Upper lobe of left lung (tissue), 6 donors: Measurements from ENCODE around the gene UBA6. TPM values are rescaled to one million over a fixed set of nuclear protein-coding genes. Genes with fewer than 3 reads are reported as not detected.

ENCODE experiments used
- ATAC-seq, 2 donors: fragments of 200-7000 bp; cut with Tn5 transposase; one replicate each; pipeline ENCODE4 v1.9.1; 2022; ENCODE audit warnings: mild to moderate bottlenecking in 2 of 2, moderate library complexity in 2 of 2; ENCODE audit not compliant: low FRiP score in 2 of 2
- DNase-seq, 2 donors: peaks; one replicate each; pipeline ENCODE4 v3.0.0-alpha.2; 2019 to 2020
- H3K27ac ChIP-seq, 4 donors: fragments of 200-600 bp; sonication (generic); one replicate each; pipeline ENCODE4 v1.5.1; 2016 to 2019
- H3K27me3 ChIP-seq, 4 donors: fragments of 200-600 bp; sonication (generic); one replicate each; pipeline ENCODE4 v1.5.1; 2017 to 2019
- H3K36me3 ChIP-seq, 4 donors: fragments of 200-600 bp; sonication (generic); one replicate each; pipeline ENCODE4 v1.5.1; 2016 to 2019
- H3K4me1 ChIP-seq, 4 donors: fragments of 200-600 bp; sonication (generic); one replicate each; pipeline ENCODE4 v1.5.1; 2018 to 2019
- H3K4me3 ChIP-seq, 4 donors: fragments of 200-600 bp; sonication (generic); one replicate each; pipeline ENCODE4 v1.5.1; 2017 to 2019; ENCODE audit warnings: mild to moderate bottlenecking in 2 of 4, moderate library complexity in 1 of 4
- H3K9me3 ChIP-seq, 4 donors: fragments of 200-600 bp; sonication (generic); one replicate each; pipeline ENCODE4 v1.5.1; 2018 to 2019
- CTCF ChIP-seq, 6 experiments: fragments of 450-650 bp in 4 of 6; fragments of 200-600 bp in 2 of 6; sonication (generic) in 2 of 6; IDR thresholded peaks; one replicate each; pipeline ENCODE4 v1.5.1; 2016 to 2019; ENCODE audit warnings: antibody characterized with exemption in 6 of 6
- EP300 ChIP-seq, 4 donors: sonication (generic); formaldehyde crosslinking; IDR thresholded peaks; one replicate each; pipeline ENCODE4 v1.5.1; 2017; ENCODE audit warnings: antibody characterized with exemption in 4 of 4, control low read depth in 2 of 4
- POLR2A ChIP-seq, 4 donors: fragments of 450-650 bp; IDR thresholded peaks; one replicate each; pipeline ENCODE4 v1.5.1; 2016 to 2017; ENCODE audit warnings: antibody characterized with exemption in 4 of 4, mild to moderate bottlenecking in 2 of 4
- POLR2AphosphoS5 ChIP-seq, 2 donors: sonication (generic); formaldehyde crosslinking; IDR thresholded peaks; one replicate each; pipeline ENCODE4 v1.5.1; 2017; ENCODE audit warnings: antibody characterized with exemption in 2 of 2
- WGBS, 2 donors: methylation state at CpG; one replicate each; pipeline ENCODE4 v1.1.5; 2017 to 2018; 5-methylcytosine and 5-hydroxymethylcytosine counted together
- total RNA-seq, 6 donors: library from RNA; depleted of rRNA in 4 of 6; stranded (reverse); fragments of >200 nt in 4 of 6; gene quantifications; one replicate each; pipeline versions ENCODE4 v1.1.0 to v1.2.1, GENCODE V29; 2016 to 2021
- donor health status: DM: no; HTN: no; CAD: no; lungs with moderate emphysema.
- donor health status: DM: no; HTN: yes; CAD: no; lungs with severe emphysema.

The UBA6 gene
- total RNA-seq, 6 donors from 2014 or later, result 13.9 to 63.9 (median 45.2) TPM

GRCh38 chr4:67584496-67584895 lies 116.5 kb downstream of the UBA6 start:
- Histone ChIP-seq H3K4me3 (no peak overlapping the region), H3K4me1 (no peaks in the 10 kb centered on the region), H3K9me3 (no peaks in the 10 kb centered on the region), H3K27ac (no peak overlapping the region), H3K36me3 (no peaks in the 10 kb centered on the region), H3K27me3 (no peaks in the 10 kb centered on the region)
- no peak for ATAC-seq
- TF ChIP-seq EP300 (IDR thresholded peaks at IDR 0.05), result no peak
- TF ChIP-seq CTCF (IDR thresholded peaks at IDR 0.05), result no peak
- no peak for TF ChIP-seq POLR2AphosphoS5 (IDR thresholded peaks at IDR 0.05)
- no peak for TF ChIP-seq POLR2A (IDR thresholded peaks at IDR 0.05)
- DNase-seq, result no peak

- no peak for DNase-seq
- Histone ChIP-seq H3K27ac (no peak overlapping the region), H3K4me3 (no peak overlapping the region), H3K4me1 (no peaks in the 10 kb centered on the region), H3K27me3 (no peaks in the 10 kb centered on the region), H3K9me3 (no peaks in the 10 kb centered on the region), H3K36me3 (no peaks in the 10 kb centered on the region)
- TF ChIP-seq POLR2AphosphoS5 (IDR thresholded peaks at IDR 0.05) (no peak), POLR2A (IDR thresholded peaks at IDR 0.05) (no peak), CTCF (IDR thresholded peaks at IDR 0.05) (no peak), EP300 (IDR thresholded peaks at IDR 0.05) (no peak)
- 73 to 98% methylated on average over 2 of the region's 2 CpGs for WGBS, 2 donors
- ATAC-seq, result no peak
These were observed 119.0 kb downstream of the UBA6 start for GRCh38 chr4:67581913-67582312.

GRCh38 chr4:67581208-67581857 lies 119.6 kb downstream of the UBA6 start:
- Histone ChIP-seq H3K36me3 (no peaks in the 10 kb centered on the region), H3K9me3 (no peaks in the 10 kb centered on the region), H3K4me1 (no peaks in the 10 kb centered on the region), H3K27me3 (no peaks in the 10 kb centered on the region), H3K27ac (no peak overlapping the region), H3K4me3 (no peak overlapping the region)
- 51 to 68% methylated on average over 8 of the region's 8 CpGs for WGBS, 2 donors
- TF ChIP-seq CTCF (IDR thresholded peaks at IDR 0.05) (no peak), EP300 (IDR thresholded peaks at IDR 0.05) (no peak)
- ATAC-seq, result no peak
- DNase-seq, result no peak

- no peak for ATAC-seq
- H3K36me3 ChIP-seq, result no peaks in the 10 kb centered on the region
- no peak overlapping the region for H3K4me3 ChIP-seq
- H3K4me1 ChIP-seq, result no peaks in the 10 kb centered on the region
- H3K27me3 ChIP-seq, result no peaks in the 10 kb centered on the region
- H3K27ac ChIP-seq, result no peak overlapping the region
- TF ChIP-seq EP300 (IDR thresholded peaks at IDR 0.05) (no peak), POLR2AphosphoS5 (IDR thresholded peaks at IDR 0.05) (no peak), CTCF (IDR thresholded peaks at IDR 0.05) (no peak), POLR2A (IDR thresholded peaks at IDR 0.05) (no peak)
- no peak for DNase-seq
- no peaks in the 10 kb centered on the region for H3K9me3 ChIP-seq
- WGBS, 2 donors, result 83 to 87% methylated on average over 3 of the region's 3 CpGs
These were observed 120.4 kb downstream of the UBA6 start for GRCh38 chr4:67580577-67580976.

- WGBS, 2 donors, result 86 to 90% methylated on average over 1 of the region's 1 CpG
- Histone ChIP-seq H3K4me3 (no peak overlapping the region), H3K36me3 (no peaks in the 10 kb centered on the region), H3K27ac (no peak overlapping the region), H3K9me3 (no peaks in the 10 kb centered on the region), H3K4me1 (no peaks in the 10 kb centered on the region), H3K27me3 (no peaks in the 10 kb centered on the region)
- DNase-seq (no peak), ATAC-seq (no peak)
- TF ChIP-seq CTCF (IDR thresholded peaks at IDR 0.05), result no peak
These were observed 124.4 kb downstream of the UBA6 start for GRCh38 chr4:67576538-67576937.
